Mammary epithelial cell (primary cell): ENCODE data around the gene SPTB.

Experiments used
- EZH2 ChIP-seq: IDR thresholded peaks from 2 replicates; pipeline ENCODE4 v1.6.1; 2012; ENCODE audit warnings: low read length, inconsistent platforms, borderline replicate concordance
- TF ChIP-seq, protein P1 (sequence below), 2 donors: IDR thresholded peaks in 1 of 2; conservative IDR thresholded peaks in 1 of 2; 2 replicates each; pipeline ENCODE4 v1.5.1; 2011 to 2012; ENCODE audit warnings: inconsistent platforms in 2 of 2, low read length in 2 of 2, mild to moderate bottlenecking in 2 of 2, control low read depth in 1 of 2, low read depth in 1 of 2; ENCODE audit not compliant: insufficient read depth in 1 of 2; ENCODE audit errors: extremely low read depth in 1 of 2

DNA sequence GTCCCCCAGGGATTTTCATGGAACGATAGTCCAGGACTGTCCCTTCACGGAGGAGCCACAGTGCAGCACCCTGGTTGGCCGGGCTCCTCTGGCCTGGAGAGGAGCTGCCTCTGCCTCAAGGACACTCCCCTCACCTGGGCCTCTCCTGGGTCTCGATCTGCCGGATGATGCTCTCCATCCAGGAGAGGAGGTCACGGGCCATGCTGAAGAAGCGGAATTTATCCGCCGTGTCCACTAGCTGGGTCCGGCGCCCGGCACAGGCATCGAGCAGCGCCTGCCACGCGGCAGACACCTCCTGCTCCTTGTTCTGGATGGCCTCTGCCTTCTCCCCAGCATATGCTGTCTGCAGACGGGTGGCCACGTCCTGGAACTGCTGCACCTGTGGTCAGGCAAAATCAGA, 109.0 kb downstream of the SPTB start:
- TF ChIP-seq, protein P1, sequence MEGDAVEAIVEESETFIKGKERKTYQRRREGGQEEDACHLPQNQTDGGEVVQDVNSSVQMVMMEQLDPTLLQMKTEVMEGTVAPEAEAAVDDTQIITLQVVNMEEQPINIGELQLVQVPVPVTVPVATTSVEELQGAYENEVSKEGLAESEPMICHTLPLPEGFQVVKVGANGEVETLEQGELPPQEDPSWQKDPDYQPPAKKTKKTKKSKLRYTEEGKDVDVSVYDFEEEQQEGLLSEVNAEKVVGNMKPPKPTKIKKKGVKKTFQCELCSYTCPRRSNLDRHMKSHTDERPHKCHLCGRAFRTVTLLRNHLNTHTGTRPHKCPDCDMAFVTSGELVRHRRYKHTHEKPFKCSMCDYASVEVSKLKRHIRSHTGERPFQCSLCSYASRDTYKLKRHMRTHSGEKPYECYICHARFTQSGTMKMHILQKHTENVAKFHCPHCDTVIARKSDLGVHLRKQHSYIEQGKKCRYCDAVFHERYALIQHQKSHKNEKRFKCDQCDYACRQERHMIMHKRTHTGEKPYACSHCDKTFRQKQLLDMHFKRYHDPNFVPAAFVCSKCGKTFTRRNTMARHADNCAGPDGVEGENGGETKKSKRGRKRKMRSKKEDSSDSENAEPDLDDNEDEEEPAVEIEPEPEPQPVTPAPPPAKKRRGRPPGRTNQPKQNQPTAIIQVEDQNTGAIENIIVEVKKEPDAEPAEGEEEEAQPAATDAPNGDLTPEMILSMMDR (conservative IDR thresholded peaks at IDR 0.05 in 1 of 2, IDR thresholded peaks at IDR 0.05 in 1 of 2; ENCODE audit: extremely low read depth in 1 of 2, insufficient read depth in 1 of 2, low read depth in 1 of 2, low read length in 2 of 2): no peak
- no peak for TF ChIP-seq EZH2
